ENCODE measurements around the gene ARHGAP22.

Gene ARHGAP22

DNA sequence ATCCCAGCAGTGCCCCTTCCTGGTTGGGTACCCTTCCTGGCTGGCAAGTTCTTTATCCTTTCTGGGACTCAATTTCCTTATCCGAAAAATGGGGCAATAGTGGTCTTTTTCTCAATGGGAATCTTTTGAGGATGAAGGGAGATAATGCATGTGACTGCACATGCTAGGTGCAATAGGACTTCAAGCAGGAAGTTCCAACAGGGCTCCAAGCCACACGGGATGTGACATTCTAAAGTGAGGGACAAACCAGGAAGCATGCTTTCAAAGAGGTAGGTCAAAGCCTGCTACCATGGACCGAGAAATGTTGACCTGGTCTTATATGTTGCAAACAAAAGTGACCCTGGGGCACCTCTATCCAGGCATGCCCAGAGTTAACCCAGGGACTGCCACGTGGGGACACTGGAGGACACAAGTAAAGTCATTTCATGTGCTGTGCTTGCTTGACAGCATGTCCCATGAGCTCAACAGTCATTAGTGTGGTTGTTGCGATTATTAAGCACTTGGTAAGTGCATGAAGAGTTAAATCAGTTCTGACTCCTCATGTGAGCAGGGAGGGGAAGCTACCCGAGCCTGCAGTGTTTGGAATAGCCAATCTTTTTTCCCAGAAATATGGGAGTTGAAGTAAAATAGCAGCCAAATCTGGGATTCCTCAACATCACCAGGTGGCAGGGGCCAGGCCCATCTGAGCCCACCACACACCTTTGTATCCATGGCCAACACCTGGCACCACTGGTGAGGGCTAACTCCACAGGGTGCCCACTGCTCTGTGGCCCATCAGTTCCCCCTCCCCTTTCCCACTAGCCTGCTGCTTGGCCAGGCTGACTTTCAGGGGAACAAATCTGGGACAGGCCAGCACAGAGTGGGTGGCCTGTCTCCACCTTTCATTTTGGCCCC is 5.7 kb downstream of the ARHGAP22 start:
- DNase-seq (ENCODE audit: low spot score): no peak
- Histone ChIP-seq H3K9me3 (ENCODE audit: severe bottlenecking) (no peaks in the 10 kb centered on the region), H3K4me3 (ENCODE audit: severe bottlenecking) (no peak overlapping the region), H3K27me3 (ENCODE audit: insufficient read depth, poor library complexity, severe bottlenecking) (no peaks in the 10 kb centered on the region), H3K36me3 (ENCODE audit: low read depth) (no peaks in the 10 kb centered on the region), H3K27ac (ENCODE audit: poor library complexity, severe bottlenecking) (no peak overlapping the region), H3K4me1 (ENCODE audit: insufficient read depth, poor library complexity, severe bottlenecking) (no peaks in the 10 kb centered on the region)
- TF ChIP-seq, protein P1, sequence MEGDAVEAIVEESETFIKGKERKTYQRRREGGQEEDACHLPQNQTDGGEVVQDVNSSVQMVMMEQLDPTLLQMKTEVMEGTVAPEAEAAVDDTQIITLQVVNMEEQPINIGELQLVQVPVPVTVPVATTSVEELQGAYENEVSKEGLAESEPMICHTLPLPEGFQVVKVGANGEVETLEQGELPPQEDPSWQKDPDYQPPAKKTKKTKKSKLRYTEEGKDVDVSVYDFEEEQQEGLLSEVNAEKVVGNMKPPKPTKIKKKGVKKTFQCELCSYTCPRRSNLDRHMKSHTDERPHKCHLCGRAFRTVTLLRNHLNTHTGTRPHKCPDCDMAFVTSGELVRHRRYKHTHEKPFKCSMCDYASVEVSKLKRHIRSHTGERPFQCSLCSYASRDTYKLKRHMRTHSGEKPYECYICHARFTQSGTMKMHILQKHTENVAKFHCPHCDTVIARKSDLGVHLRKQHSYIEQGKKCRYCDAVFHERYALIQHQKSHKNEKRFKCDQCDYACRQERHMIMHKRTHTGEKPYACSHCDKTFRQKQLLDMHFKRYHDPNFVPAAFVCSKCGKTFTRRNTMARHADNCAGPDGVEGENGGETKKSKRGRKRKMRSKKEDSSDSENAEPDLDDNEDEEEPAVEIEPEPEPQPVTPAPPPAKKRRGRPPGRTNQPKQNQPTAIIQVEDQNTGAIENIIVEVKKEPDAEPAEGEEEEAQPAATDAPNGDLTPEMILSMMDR (IDR thresholded peaks at IDR 0.05; ENCODE audit: poor library complexity, severe bottlenecking): no peak
- no peak for ATAC-seq (ENCODE audit: low read depth)

DNA sequence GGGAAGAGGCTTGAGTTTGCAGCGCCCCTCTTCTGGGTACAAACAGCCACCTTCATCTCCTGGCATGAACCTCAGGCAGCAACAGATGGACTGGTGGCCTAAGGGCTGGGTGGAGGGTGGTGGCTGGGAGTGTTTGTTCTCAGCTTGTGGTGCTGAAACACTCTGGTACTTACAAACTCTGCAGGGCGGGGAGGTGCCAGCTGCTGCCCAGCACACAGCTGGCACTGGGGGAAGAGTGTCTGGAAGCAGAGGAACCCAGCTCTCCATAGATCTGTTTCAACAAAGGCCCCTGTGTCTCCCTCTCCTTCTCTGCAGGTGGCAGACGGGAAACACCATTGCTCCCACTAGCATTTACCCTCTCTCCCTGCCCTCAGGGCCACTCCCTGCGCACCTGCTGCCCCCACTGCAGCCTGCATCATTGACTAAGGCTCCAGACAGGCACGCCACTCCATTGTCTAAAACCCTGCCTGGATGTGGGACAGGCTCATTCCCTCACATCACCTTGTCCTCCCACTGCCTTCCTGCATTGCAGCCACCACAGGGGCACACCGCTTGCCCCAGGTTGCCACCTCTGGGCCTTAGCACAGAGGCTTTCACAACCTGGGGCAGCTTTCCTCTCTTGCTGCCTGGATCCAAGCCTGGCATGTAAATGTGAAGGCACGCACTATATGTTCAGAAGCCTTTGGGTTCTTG is 6.5 kb downstream of the ARHGAP22 start:
- TF ChIP-seq, protein P1 (IDR thresholded peaks at IDR 0.05; ENCODE audit: poor library complexity, severe bottlenecking): no peak

DNA sequence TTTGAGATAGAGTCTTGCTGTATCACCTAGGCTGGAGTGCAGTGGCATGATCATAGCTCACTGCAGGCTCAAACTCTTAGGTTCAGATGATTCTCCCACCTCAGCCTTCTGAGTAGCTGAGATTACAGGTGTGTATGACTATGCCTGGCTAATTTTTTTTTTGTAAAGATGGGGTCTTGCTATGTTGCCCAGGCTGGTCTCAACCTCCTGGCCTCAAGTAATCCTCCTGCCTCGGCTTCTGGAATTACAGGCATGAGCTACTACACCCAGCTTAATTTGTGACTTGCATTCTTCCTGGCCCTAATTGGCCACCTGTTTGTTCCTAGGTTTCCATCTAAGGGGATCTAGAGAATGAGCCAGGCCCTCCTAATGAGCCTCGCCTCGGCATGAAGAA is 9.3 kb downstream of the ARHGAP22 start:
- Histone ChIP-seq H3K27me3 (ENCODE audit: insufficient read depth, poor library complexity, severe bottlenecking) (no peaks in the 10 kb centered on the region), H3K4me3 (ENCODE audit: severe bottlenecking) (no peak overlapping the region), H3K27ac (ENCODE audit: poor library complexity, severe bottlenecking) (no peak overlapping the region), H3K36me3 (ENCODE audit: low read depth) (no peaks in the 10 kb centered on the region), H3K9me3 (ENCODE audit: severe bottlenecking) (no peaks in the 10 kb centered on the region), H3K4me1 (ENCODE audit: insufficient read depth, poor library complexity, severe bottlenecking) (no peaks in the 10 kb centered on the region)
- DNase-seq (ENCODE audit: low spot score) (no peak), ATAC-seq (ENCODE audit: low read depth) (no peak)
- TF ChIP-seq, protein P1 (IDR thresholded peaks at IDR 0.05; ENCODE audit: poor library complexity, severe bottlenecking): no peak

More for the DNA sequence above, 6.5 kb downstream of the ARHGAP22 start:
- no peaks in the 10 kb centered on the region for H3K27me3 ChIP-seq (ENCODE audit: insufficient read depth, poor library complexity, severe bottlenecking)
- no peaks in the 10 kb centered on the region for H3K4me1 ChIP-seq (ENCODE audit: insufficient read depth, poor library complexity, severe bottlenecking)
- H3K4me3 ChIP-seq (ENCODE audit: severe bottlenecking): no peak overlapping the region
- H3K27ac ChIP-seq (ENCODE audit: poor library complexity, severe bottlenecking): no peak overlapping the region
- ATAC-seq (ENCODE audit: low read depth) (no peak), DNase-seq (ENCODE audit: low spot score) (no peak)
- H3K36me3 ChIP-seq (ENCODE audit: low read depth): no peaks in the 10 kb centered on the region
- no peaks in the 10 kb centered on the region for H3K9me3 ChIP-seq (ENCODE audit: severe bottlenecking)

DNA sequence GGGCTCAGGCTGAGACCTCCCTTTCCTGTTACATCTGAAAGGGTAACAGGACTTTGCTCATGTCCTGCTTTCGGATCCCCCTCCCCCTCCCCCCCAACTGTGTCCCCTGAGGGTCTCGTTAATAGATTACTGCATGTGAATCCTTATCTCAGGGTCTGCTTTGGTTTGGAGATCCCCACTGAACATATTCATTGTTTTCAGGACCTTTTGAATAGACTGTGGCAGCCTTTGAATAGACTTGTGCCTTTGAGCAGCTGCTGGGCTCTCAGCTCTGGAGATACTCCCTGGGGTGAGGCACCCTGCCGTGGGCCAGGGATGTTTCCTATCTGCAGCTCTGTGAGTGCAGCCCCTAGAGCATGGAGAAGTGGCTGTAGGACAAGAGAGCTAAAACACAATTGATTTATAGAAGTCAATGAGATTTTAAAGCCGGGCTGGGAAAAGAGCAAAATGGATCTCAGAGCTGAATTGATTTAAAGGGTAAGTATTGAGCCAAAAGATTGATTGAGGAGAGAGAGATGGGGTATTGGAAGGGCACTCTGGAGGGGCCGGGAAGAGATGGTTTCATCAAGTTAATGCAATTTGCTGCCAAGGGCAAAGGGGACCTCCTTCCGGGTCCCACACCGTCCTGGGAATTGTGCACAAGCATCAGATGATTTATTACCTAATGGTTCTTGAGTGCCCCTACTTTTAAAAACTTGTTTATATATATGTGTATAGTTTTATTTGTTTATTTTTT is 9.9 kb downstream of the ARHGAP22 start:
- H3K27ac ChIP-seq (ENCODE audit: poor library complexity, severe bottlenecking): no peak overlapping the region

More for the DNA sequence above, 9.9 kb downstream of the ARHGAP22 start:
- no peak for DNase-seq (ENCODE audit: low spot score)
- Histone ChIP-seq H3K36me3 (ENCODE audit: low read depth) (no peaks in the 10 kb centered on the region), H3K27me3 (ENCODE audit: insufficient read depth, poor library complexity, severe bottlenecking) (no peaks in the 10 kb centered on the region), H3K9me3 (ENCODE audit: severe bottlenecking) (no peaks in the 10 kb centered on the region), H3K4me3 (ENCODE audit: severe bottlenecking) (no peak overlapping the region), H3K4me1 (ENCODE audit: insufficient read depth, poor library complexity, severe bottlenecking) (peaks cover under 1% of the 10 kb centered on the region)
- TF ChIP-seq, protein P1 (IDR thresholded peaks at IDR 0.05; ENCODE audit: poor library complexity, severe bottlenecking): no peak
- ATAC-seq (ENCODE audit: low read depth): no peak
